Measurements from ENCODE around the gene NUPR1. TPM values are rescaled to one million over a fixed set of nuclear protein-coding genes. Genes with fewer than 3 reads are reported as not detected.
A peak's percentile ranks its signal among the peaks of the same experiment; 100 is the strongest.
"Not testable (repeated sequence)": the region's sequence is repeated elsewhere in the genome, so short reads cannot be mapped to it uniquely, and the experiment has no call there.

NUPR1 gene
- total and polyA plus RNA-seq, 4 donors: 8.0 to 828 (median 202) TPM

GRCh38 chr16:28491230-28491969 is 47.4 kb downstream of the NUPR1 start:
- TF ChIP-seq CTCF (IDR thresholded peaks at IDR 0.05; ENCODE audit: control extremely low read depth, extremely low read depth): no peak
- WGBS, 2 donors: 0 to 1% methylated on average over 42 of the region's 42 CpGs
- H3K9ac ChIP-seq (ENCODE audit: insufficient read depth in 1 of 2, low read length in 2 of 2): peak overlapping the region; percentile 81 to 87
- DNase-seq (peak; percentile 25 to 38 (median 34)), ATAC-seq (ENCODE audit: insufficient read depth, low FRiP score) (peak; percentile 7)
- no peaks in the 10 kb centered on the region for H3K9me3 ChIP-seq (ENCODE audit: control insufficient read depth in 4 of 4, insufficient read depth in 3 of 4, low read length in 3 of 4)
- H3K27ac ChIP-seq (ENCODE audit: low read depth in 1 of 2, low read length in 1 of 2): peak overlapping the region; percentile 92 to 94
- no peaks in the 10 kb centered on the region for H3K27me3 ChIP-seq (ENCODE audit: control insufficient read depth in 3 of 3, insufficient read depth in 3 of 3, low read length in 2 of 3)
- H3K4me1 ChIP-seq (ENCODE audit: control insufficient read depth in 5 of 5, insufficient read depth in 5 of 5, low read length in 5 of 5): no peaks in the 10 kb centered on the region
- peak overlapping the region; percentile 97 for H3K4me3 ChIP-seq
- H3K36me3 ChIP-seq (ENCODE audit: control insufficient read depth in 4 of 4, insufficient read depth in 4 of 4, low read length in 4 of 4): peaks cover 0 to 16% (median 10%) of the 10 kb centered on the region in 4 donors

GRCh38 chr16:28486266-28486665 is 52.5 kb downstream of the NUPR1 start:
- no peaks in the 10 kb centered on the region for H3K9me3 ChIP-seq (ENCODE audit: control insufficient read depth in 4 of 4, insufficient read depth in 3 of 4, low read length in 3 of 4)
- WGBS, 2 donors: 97 to 99% methylated on average over 5 of the region's 5 CpGs
- no peak for DNase-seq

GRCh38 chr16:28483361-28483760 is 55.4 kb downstream of the NUPR1 start:
- H3K9me3 ChIP-seq (ENCODE audit: control insufficient read depth in 4 of 4, insufficient read depth in 3 of 4, low read length in 3 of 4); H3K4me3 ChIP-seq; DNase-seq; H3K27me3 ChIP-seq (ENCODE audit: control insufficient read depth in 3 of 3, insufficient read depth in 3 of 3, low read length in 2 of 3); ATAC-seq (ENCODE audit: insufficient read depth, low FRiP score); H3K9ac ChIP-seq (ENCODE audit: insufficient read depth in 1 of 2, low read length in 2 of 2); H3K27ac ChIP-seq (ENCODE audit: low read depth in 1 of 2, low read length in 1 of 2); H3K4me1 ChIP-seq (ENCODE audit: control insufficient read depth in 5 of 5, insufficient read depth in 5 of 5, low read length in 5 of 5): not testable (repeated sequence)
- 96 to 99% methylated on average over 5 of the region's 5 CpGs for WGBS, 2 donors
- H3K36me3 ChIP-seq (ENCODE audit: control insufficient read depth in 4 of 4, insufficient read depth in 4 of 4, low read length in 4 of 4): peaks cover 6 to 45% (median 15%) of the 10 kb centered on the region in 4 donors

More at GRCh38 chr16:28486266-28486665, 52.5 kb downstream of the NUPR1 start:
- no peaks in the 10 kb centered on the region for H3K27me3 ChIP-seq (ENCODE audit: control insufficient read depth in 3 of 3, insufficient read depth in 3 of 3, low read length in 2 of 3)
- no peak overlapping the region for H3K4me3 ChIP-seq
- peaks cover 9 to 39% (median 14%) of the 10 kb centered on the region in 4 donors for H3K36me3 ChIP-seq (ENCODE audit: control insufficient read depth in 4 of 4, insufficient read depth in 4 of 4, low read length in 4 of 4)
- no peak overlapping the region for H3K9ac ChIP-seq (ENCODE audit: insufficient read depth in 1 of 2, low read length in 2 of 2)
- no peak for TF ChIP-seq CTCF (IDR thresholded peaks at IDR 0.05; ENCODE audit: control extremely low read depth, extremely low read depth)
- H3K27ac ChIP-seq (ENCODE audit: low read depth in 1 of 2, low read length in 1 of 2): no peak overlapping the region
- no peaks in the 10 kb centered on the region for H3K4me1 ChIP-seq (ENCODE audit: control insufficient read depth in 5 of 5, insufficient read depth in 5 of 5, low read length in 5 of 5)
- no peak for ATAC-seq (ENCODE audit: insufficient read depth, low FRiP score)

Other genes starting within 250 kb of the NUPR1 start
- 1 to 10 TPM; 2.7 TPM for gene SBK1, start 246.4 kb downstream of the NUPR1 start, total RNA-seq
- gene SBK1, start 246.4 kb downstream of the NUPR1 start, polyA plus RNA-seq: 1 to 10 TPM in 1 of 2 donors, under 1 TPM in 1; 0.90 to 1.8 TPM
- 1 to 10 TPM; 2.0 to 6.1 TPM for gene NPIPB6, start 175.5 kb downstream of the NUPR1 start, total RNA-seq
- under 1 TPM; 0.14 to 0.87 TPM for gene NPIPB6, start 175.5 kb downstream of the NUPR1 start, polyA plus RNA-seq
- gene EIF3CL, start 135.1 kb downstream of the NUPR1 start, total RNA-seq: 10 to 100 TPM; 56.8 to 95.8 TPM
- gene EIF3CL, start 135.1 kb downstream of the NUPR1 start, polyA plus RNA-seq: 10 to 100 TPM; 45.9 to 60.5 TPM
- not detected for gene NPIPB7, start 66.6 kb downstream of the NUPR1 start, total RNA-seq
- gene NPIPB7, start 66.6 kb downstream of the NUPR1 start, polyA plus RNA-seq: under 1 TPM; 0.21 to 0.28 TPM
- gene CLN3, start 46.9 kb downstream of the NUPR1 start, total RNA-seq: 10 to 100 TPM; 42.4 to 64.8 TPM
- 10 to 100 TPM; 50.1 to 62.2 TPM for gene CLN3, start 46.9 kb downstream of the NUPR1 start, polyA plus RNA-seq
- gene APOBR, start 44.3 kb downstream of the NUPR1 start, total RNA-seq: 10 to 100 TPM in 1 of 2 donors, 1 to 10 TPM in 1; 8.0 to 24.7 TPM
- 10 to 100 TPM; 26.0 to 43.2 TPM for gene APOBR, start 44.3 kb downstream of the NUPR1 start, polyA plus RNA-seq
- gene IL27, start 32.1 kb downstream of the NUPR1 start, total RNA-seq: 1 to 10 TPM in 1 of 2 donors, not detected in 1; 1.1 TPM
- gene IL27, start 32.1 kb downstream of the NUPR1 start, polyA plus RNA-seq: 1 to 10 TPM in 1 of 2 donors, under 1 TPM in 1; 0.37 to 1.8 TPM
- gene SGF29, start 14.9 kb upstream of the NUPR1 start, total RNA-seq: 10 to 100 TPM; 17.8 to 30.4 TPM
- gene SGF29, start 14.9 kb upstream of the NUPR1 start, polyA plus RNA-seq: 10 to 100 TPM; 18.5 to 46.6 TPM
- gene SULT1A2, start 58.1 kb upstream of the NUPR1 start, total RNA-seq: 1 to 10 TPM; 3.7 to 6.4 TPM
- 10 to 100 TPM in 1 of 2 donors, 1 to 10 TPM in 1; 5.7 to 14.2 TPM for gene SULT1A2, start 58.1 kb upstream of the NUPR1 start, polyA plus RNA-seq
- 10 to 100 TPM; 37.3 to 43.1 TPM for gene SULT1A1, start 71.1 kb upstream of the NUPR1 start, total RNA-seq
- gene SULT1A1, start 71.1 kb upstream of the NUPR1 start, polyA plus RNA-seq: 100 to 1,000 TPM in 1 of 2 donors, 10 to 100 TPM in 1; 34.6 to 118 TPM
- gene NPIPB8, start 99.1 kb upstream of the NUPR1 start, total RNA-seq: 1 to 10 TPM in 1 of 2 donors, under 1 TPM in 1; 0.74 to 1.6 TPM
- gene NPIPB8, start 99.1 kb upstream of the NUPR1 start, polyA plus RNA-seq: not detected
- gene EIF3C, start 172.5 kb upstream of the NUPR1 start, total RNA-seq: 100 to 1,000 TPM; 334 to 382 TPM
- 100 to 1,000 TPM; 324 to 984 TPM for gene EIF3C, start 172.5 kb upstream of the NUPR1 start, polyA plus RNA-seq
- gene NPIPB9, start 212.8 kb upstream of the NUPR1 start, total RNA-seq: 1 to 10 TPM; 2.8 to 5.5 TPM
- gene NPIPB9, start 212.8 kb upstream of the NUPR1 start, polyA plus RNA-seq: under 1 TPM; 0.35 to 0.73 TPM

Measured in lung (tissue), 12 donors.